Stomach (tissue), 9 donors: ENCODE results near the gene DNAJC5G. TPM values are rescaled to one million over a fixed set of nuclear protein-coding genes. Genes with fewer than 3 reads are reported as not detected.
A peak's percentile ranks its signal among the peaks of the same experiment; 100 is the strongest.

ENCODE experiments used
- DNase-seq, 2 donors: peaks; one replicate each; pipeline versions ENCODE4 v3.0.0 to v3.0.0-alpha.2; 2013 to 2019
- H3K27ac ChIP-seq, 5 donors: fragments of 200-600 bp in 4 of 5; sonication (generic) in 4 of 5; one replicate each; pipeline ENCODE4 v1.5.1; 2013 to 2019; ENCODE audit warnings: mild to moderate bottlenecking in 1 of 5, moderate library complexity in 1 of 5
- H3K27me3 ChIP-seq, 3 donors: fragments of 200-600 bp; sonication (generic); one replicate each; pipeline ENCODE4 v1.5.1; 2017 to 2019; ENCODE audit warnings: mixed run types in 1 of 3
- H3K36me3 ChIP-seq, 4 donors: fragments of 200-600 bp; sonication (generic); 1 replicate in 3 of 4; 2 replicates in 1 of 4; pipeline ENCODE4 v1.5.1; 2016 to 2019
- H3K4me1 ChIP-seq, 4 donors: fragments of 200-600 bp; sonication (generic); one replicate each; pipeline ENCODE4 v1.5.1; 2016 to 2019
- H3K4me3 ChIP-seq, 4 donors: fragments of 200-600 bp; sonication (generic) in 3 of 4; one replicate each; pipeline ENCODE4 v1.5.1; 2016 to 2019; ENCODE audit warnings: mild to moderate bottlenecking in 1 of 4
- H3K9me3 ChIP-seq, 4 donors: fragments of 200-600 bp; sonication (generic); one replicate each; pipeline ENCODE4 v1.5.1; 2016 to 2019
- EP300 ChIP-seq: sonication (generic); formaldehyde crosslinking; IDR thresholded peaks from one replicate; pipeline ENCODE4 v1.6.1; 2017; ENCODE audit warnings: antibody characterized with exemption
- POLR2A ChIP-seq, 4 donors: fragments of 450-650 bp; IDR thresholded peaks; one replicate each; pipeline ENCODE4 v1.6.1; 2016; ENCODE audit warnings: antibody characterized with exemption in 4 of 4, control low read depth in 2 of 4, mild to moderate bottlenecking in 1 of 4, moderate library complexity in 1 of 4
- POLR2AphosphoS5 ChIP-seq, 3 donors: sonication (generic); formaldehyde crosslinking; IDR thresholded peaks; one replicate each; pipeline ENCODE4 v1.6.1; 2016; ENCODE audit warnings: antibody characterized with exemption in 3 of 3
- WGBS, 5 donors: extraction: QIAGEN DNeasy Blood & Tissue Kit in 3 of 5; methylation state at CpG; one replicate each; pipeline versions ENCODE4 v1.1.5 to v1.1.7; 2013 to 2018; 5-methylcytosine and 5-hydroxymethylcytosine counted together
- intact Hi-C: fragments of 100-400 bp; cut with DNase I; formaldehyde crosslinking; loops from one replicate; pipeline ENCODE4 v1.15.1; 2023; ENCODE audit warnings: low total_unique reads
- polyA plus RNA-seq, 3 donors: library from polyadenylated mRNA; stranded (reverse); fragments of 200-250 nt; gene quantifications; one replicate each; pipeline ENCODE4 v1.2.3, GENCODE V29; 2013
- total RNA-seq, 5 donors: library from RNA; depleted of rRNA; stranded (reverse); fragments of >200 nt; gene quantifications; one replicate each; pipeline versions ENCODE4 v1.1.0 to v1.2.3, GENCODE V29; 2014 to 2016
- TF ChIP-seq, protein P1 (sequence below), 7 experiments: fragments of 450-650 bp in 4 of 7; fragments of 200-600 bp in 3 of 7; sonication (generic) in 3 of 7; IDR thresholded peaks; one replicate each; pipeline ENCODE4 v1.5.1; 2016 to 2019; ENCODE audit warnings: antibody characterized with exemption in 7 of 7, control low read depth in 2 of 7, mild to moderate bottlenecking in 1 of 7
- donor health status: healthy with polysubstance abuse.
- donor health status: Bipolar disorder and iron deficiency.
- donor health status: healthy.

Gene DNAJC5G
- total and polyA plus RNA-seq, 8 donors, result not detected

DNA sequence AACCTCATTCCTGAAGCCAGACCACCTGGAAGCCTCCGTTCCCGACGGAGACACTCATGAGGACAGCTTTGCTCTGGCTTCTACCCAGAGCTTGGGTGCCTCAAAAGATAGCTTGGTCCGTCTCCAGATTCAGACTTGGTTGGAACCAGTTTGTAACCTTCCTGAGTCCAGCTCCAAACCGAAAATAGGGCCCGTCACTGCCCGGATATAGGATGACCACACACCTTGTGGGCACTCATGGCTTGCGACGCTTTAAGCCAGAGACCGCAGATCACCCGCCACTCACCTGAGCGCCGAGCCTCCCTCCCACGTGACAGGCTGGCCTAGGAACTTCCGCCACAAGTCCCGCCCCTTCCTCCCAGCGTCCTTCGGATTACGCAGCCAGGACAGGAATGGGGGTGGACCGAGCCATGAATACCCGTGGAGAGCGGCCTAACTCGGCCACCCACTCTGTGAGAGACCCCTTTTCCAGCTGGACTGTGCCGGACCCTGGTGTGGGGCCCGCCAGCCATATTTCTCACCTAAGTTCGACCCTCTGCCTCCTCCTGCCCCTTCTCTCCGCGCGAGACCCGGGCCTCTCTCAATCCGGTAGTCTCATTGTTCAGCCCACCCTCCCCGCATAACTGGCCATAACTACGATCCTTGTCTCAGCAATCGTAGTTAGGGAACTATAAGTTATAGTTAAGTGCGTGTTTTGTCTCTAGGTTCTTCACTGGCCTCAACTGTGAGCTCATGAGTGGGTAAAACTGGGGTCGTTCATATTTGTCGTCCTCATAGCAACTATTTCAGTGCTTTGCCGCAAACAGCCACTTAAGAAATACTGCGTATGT lies 47.7 kb downstream of the DNAJC5G start, which contains the start of gene MPV17:
Gene MPV17, minus strand, starts transcription at position 332 of the 830 bp plus-strand sequence. CDS start 580 bp downstream, outside the sequence.
- intact Hi-C loops, result no loop called here
- WGBS, 5 donors, result 0 to 2% (median 1%) methylated on average over 38 to 39 of the region's 39 CpGs
- H3K27ac ChIP-seq, result peak within 1 kb of the TSS; percentile 95 to 99 (median 96)

GRCh38 chr2:27323596-27324285 lies 48.5 kb downstream of the DNAJC5G start:
- DNase-seq, result peak in 1 of 2 donors; percentile 57
- WGBS, 5 donors, result 9 to 16% (median 10%) methylated on average over 5 of the region's 5 CpGs
- Histone ChIP-seq H3K4me1 (peaks cover 12 to 31% (median 28%) of the 10 kb centered on the region in 4 donors), H3K36me3 (peaks cover 23 to 35% (median 31%) of the 10 kb centered on the region in 4 donors), H3K27ac (peak overlapping the region; percentile 95 to 99 (median 96)), H3K9me3 (no peaks in the 10 kb centered on the region), H3K27me3 (no peaks in the 10 kb centered on the region), H3K4me3 (peak overlapping the region; percentile 74 to 82 (median 76))
- TF ChIP-seq EP300, result no peak
- TF ChIP-seq, protein P1, sequence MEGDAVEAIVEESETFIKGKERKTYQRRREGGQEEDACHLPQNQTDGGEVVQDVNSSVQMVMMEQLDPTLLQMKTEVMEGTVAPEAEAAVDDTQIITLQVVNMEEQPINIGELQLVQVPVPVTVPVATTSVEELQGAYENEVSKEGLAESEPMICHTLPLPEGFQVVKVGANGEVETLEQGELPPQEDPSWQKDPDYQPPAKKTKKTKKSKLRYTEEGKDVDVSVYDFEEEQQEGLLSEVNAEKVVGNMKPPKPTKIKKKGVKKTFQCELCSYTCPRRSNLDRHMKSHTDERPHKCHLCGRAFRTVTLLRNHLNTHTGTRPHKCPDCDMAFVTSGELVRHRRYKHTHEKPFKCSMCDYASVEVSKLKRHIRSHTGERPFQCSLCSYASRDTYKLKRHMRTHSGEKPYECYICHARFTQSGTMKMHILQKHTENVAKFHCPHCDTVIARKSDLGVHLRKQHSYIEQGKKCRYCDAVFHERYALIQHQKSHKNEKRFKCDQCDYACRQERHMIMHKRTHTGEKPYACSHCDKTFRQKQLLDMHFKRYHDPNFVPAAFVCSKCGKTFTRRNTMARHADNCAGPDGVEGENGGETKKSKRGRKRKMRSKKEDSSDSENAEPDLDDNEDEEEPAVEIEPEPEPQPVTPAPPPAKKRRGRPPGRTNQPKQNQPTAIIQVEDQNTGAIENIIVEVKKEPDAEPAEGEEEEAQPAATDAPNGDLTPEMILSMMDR (IDR thresholded peaks at IDR 0.05), result no peak
- TF ChIP-seq POLR2AphosphoS5 (IDR thresholded peaks at IDR 0.05), result no peak
- TF ChIP-seq POLR2A (IDR thresholded peaks at IDR 0.05), result peak in 1 of 4 donors; percentile 5
- intact Hi-C loops, result no loop called here

More for the DNA sequence above, 47.7 kb downstream of the DNAJC5G start, which contains the start of gene MPV17:
- Histone ChIP-seq H3K4me3 (peak within 1 kb of the TSS; percentile 74 to 82 (median 76)), H3K9me3 (no peaks in the 10 kb centered on the region), H3K4me1 (peaks cover 12 to 31% (median 28%) of the 10 kb centered on the region in 4 donors), H3K27me3 (no peaks in the 10 kb centered on the region), H3K36me3 (peaks cover 15 to 33% (median 26%) of the 10 kb centered on the region in 4 donors)
- TF ChIP-seq, protein P1 (IDR thresholded peaks at IDR 0.05), result no peak
- TF ChIP-seq POLR2AphosphoS5 (IDR thresholded peaks at IDR 0.05) (peak; percentile 90 to 98 (median 92)), POLR2A (IDR thresholded peaks at IDR 0.05) (peak in 1 of 4 donors; percentile 78), EP300 (no peak)
- DNase-seq, result peak; percentile 93 to 98

DNA sequence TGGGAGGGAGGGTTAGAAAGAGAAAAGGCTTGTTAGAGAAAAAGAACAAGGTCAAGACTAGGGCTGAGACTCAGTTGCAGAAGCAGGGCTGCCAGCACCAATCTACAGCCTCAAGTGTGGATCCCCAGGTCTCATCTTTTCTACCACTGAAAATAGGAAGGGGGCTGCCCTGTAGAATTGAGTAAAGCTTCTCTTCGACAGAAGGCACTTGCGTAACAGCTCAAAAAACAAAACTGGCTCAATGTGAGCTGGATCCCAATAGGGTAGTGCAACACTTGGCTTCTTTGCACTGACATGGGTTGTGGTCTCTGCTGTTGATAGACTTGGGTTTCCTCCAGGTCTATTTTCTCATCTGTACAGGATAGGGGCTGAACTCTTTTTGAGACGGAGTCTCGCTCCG lies 49.5 kb downstream of the DNAJC5G start:
- no peaks in the 10 kb centered on the region for H3K27me3 ChIP-seq
- no peak overlapping the region for H3K27ac ChIP-seq
- peaks cover 12 to 31% (median 28%) of the 10 kb centered on the region in 4 donors for H3K4me1 ChIP-seq
- intact Hi-C loops, result no loop called here
- peaks cover 29 to 45% (median 41%) of the 10 kb centered on the region in 4 donors for H3K36me3 ChIP-seq
- WGBS, 5 donors, result 87 to 96% (median 93%) methylated on average over 5 of the region's 5 CpGs
- no peak for TF ChIP-seq POLR2AphosphoS5 (IDR thresholded peaks at IDR 0.05)
- H3K9me3 ChIP-seq, result no peaks in the 10 kb centered on the region
- H3K4me3 ChIP-seq, result no peak overlapping the region
- DNase-seq, result no peak

Other genes starting within 250 kb of the DNAJC5G start
- 100 to 1,000 TPM in 2 of 5 donors, 10 to 100 TPM in 3; 30.1 to 206 (median 89.5) TPM for gene TMEM214, start 242.5 kb upstream of the DNAJC5G start, total RNA-seq
- gene TMEM214, start 242.5 kb upstream of the DNAJC5G start, polyA plus RNA-seq, result 10 to 100 TPM; 17.1 to 35.1 (median 28.1) TPM
- 10 to 100 TPM in 3 of 5 donors, 1 to 10 TPM in 2; 7.8 to 29.0 (median 11.6) TPM for gene AGBL5, start 223.8 kb upstream of the DNAJC5G start, total RNA-seq
- gene AGBL5, start 223.8 kb upstream of the DNAJC5G start, polyA plus RNA-seq, result 10 to 100 TPM; 11.5 to 16.6 (median 13.6) TPM
- gene OST4, start 203.8 kb upstream of the DNAJC5G start, total RNA-seq, result 100 to 1,000 TPM in 4 of 5 donors, 10 to 100 TPM in 1; 16.8 to 281 (median 134) TPM
- 100 to 1,000 TPM; 421 to 610 (median 506) TPM for gene OST4, start 203.8 kb upstream of the DNAJC5G start, polyA plus RNA-seq
- gene EMILIN1, start 196.8 kb upstream of the DNAJC5G start, total RNA-seq, result 100 to 1,000 TPM in 2 of 5 donors, 10 to 100 TPM in 3; 17.5 to 208 (median 89.2) TPM
- gene EMILIN1, start 196.8 kb upstream of the DNAJC5G start, polyA plus RNA-seq, result 10 to 100 TPM; 19.6 to 53.1 (median 31.1) TPM
- gene KHK, start 188.7 kb upstream of the DNAJC5G start, total RNA-seq, result 10 to 100 TPM in 1 of 5 donors, 1 to 10 TPM in 3, not detected in 1; 1.3 to 18.2 (median 3.0) TPM
- gene KHK, start 188.7 kb upstream of the DNAJC5G start, polyA plus RNA-seq, result 1 to 10 TPM; 3.5 to 5.9 (median 4.2) TPM
- 1 to 10 TPM in 3 of 5 donors, not detected in 2; 1.4 to 4.1 (median 2.6) TPM for gene CGREF1, start 156.3 kb upstream of the DNAJC5G start, total RNA-seq
- gene CGREF1, start 156.3 kb upstream of the DNAJC5G start, polyA plus RNA-seq, result 1 to 10 TPM; 2.3 to 3.2 (median 2.4) TPM
- not detected for gene ABHD1, start 151.6 kb upstream of the DNAJC5G start, total RNA-seq
- gene ABHD1, start 151.6 kb upstream of the DNAJC5G start, polyA plus RNA-seq, result under 1 TPM in 2 of 3 donors, not detected in 1; 0.23 to 0.75 TPM
- gene PREB, start 140.8 kb upstream of the DNAJC5G start, total RNA-seq, result 100 to 1,000 TPM in 1 of 5 donors, 10 to 100 TPM in 4; 14.2 to 107 (median 29.4) TPM
- gene PREB, start 140.8 kb upstream of the DNAJC5G start, polyA plus RNA-seq, result 10 to 100 TPM; 37.3 to 48.4 (median 44.6) TPM
- not detected for gene PRR30, start 136.0 kb upstream of the DNAJC5G start, total RNA-seq
- not detected for gene PRR30, start 136.0 kb upstream of the DNAJC5G start, polyA plus RNA-seq
- gene TCF23, start 126.4 kb upstream of the DNAJC5G start, total RNA-seq, result not detected
- under 1 TPM in 1 of 3 donors, not detected in 2; 0.03 TPM for gene TCF23, start 126.4 kb upstream of the DNAJC5G start, polyA plus RNA-seq
- 100 to 1,000 TPM in 3 of 5 donors, 10 to 100 TPM in 2; 67.4 to 532 (median 131) TPM for gene ATRAID, start 63.4 kb upstream of the DNAJC5G start, total RNA-seq
- gene ATRAID, start 63.4 kb upstream of the DNAJC5G start, polyA plus RNA-seq, result 100 to 1,000 TPM in 2 of 3 donors, 10 to 100 TPM in 1; 86.6 to 140 (median 111) TPM
- 10 to 100 TPM; 19.3 to 71.0 (median 24.9) TPM for gene SLC5A6, start 63.2 kb upstream of the DNAJC5G start, total RNA-seq
- 10 to 100 TPM in 1 of 3 donors, 1 to 10 TPM in 2; 5.7 to 15.0 (median 6.0) TPM for gene SLC5A6, start 63.2 kb upstream of the DNAJC5G start, polyA plus RNA-seq
- 100 to 1,000 TPM in 2 of 5 donors, 10 to 100 TPM in 3; 12.2 to 130 (median 78.2) TPM for gene CAD, start 58.1 kb upstream of the DNAJC5G start, total RNA-seq
- 10 to 100 TPM in 1 of 3 donors, 1 to 10 TPM in 2; 4.4 to 16.5 (median 6.5) TPM for gene CAD, start 58.1 kb upstream of the DNAJC5G start, polyA plus RNA-seq
- not detected for gene SLC30A3, start 12.4 kb upstream of the DNAJC5G start, total RNA-seq
- gene SLC30A3, start 12.4 kb upstream of the DNAJC5G start, polyA plus RNA-seq, result not detected
- under 1 TPM in 1 of 5 donors, not detected in 4; 0.87 TPM for gene TRIM54, start 7.0 kb downstream of the DNAJC5G start, total RNA-seq
- gene TRIM54, start 7.0 kb downstream of the DNAJC5G start, polyA plus RNA-seq, result under 1 TPM; 0.13 to 0.61 (median 0.25) TPM
- 1 to 10 TPM in 1 of 5 donors, not detected in 4; 6.7 TPM for gene UCN, start 33.0 kb downstream of the DNAJC5G start, total RNA-seq
- 1 to 10 TPM in 2 of 3 donors, not detected in 1; 3.5 to 4.1 TPM for gene UCN, start 33.0 kb downstream of the DNAJC5G start, polyA plus RNA-seq
- gene MPV17, start 47.7 kb downstream of the DNAJC5G start, total RNA-seq, result 10 to 100 TPM in 4 of 5 donors, 1 to 10 TPM in 1; 8.7 to 98.0 (median 58.9) TPM
- 10 to 100 TPM; 41.7 to 84.0 (median 58.2) TPM for gene MPV17, start 47.7 kb downstream of the DNAJC5G start, polyA plus RNA-seq
- gene GTF3C2, start 81.3 kb downstream of the DNAJC5G start, total RNA-seq, result 100 to 1,000 TPM in 1 of 5 donors, 10 to 100 TPM in 4; 25.7 to 125 (median 62.6) TPM
- 10 to 100 TPM; 18.8 to 37.1 (median 28.3) TPM for gene GTF3C2, start 81.3 kb downstream of the DNAJC5G start, polyA plus RNA-seq
- 10 to 100 TPM; 16.2 to 42.2 (median 27.2) TPM for gene EIF2B4, start 94.9 kb downstream of the DNAJC5G start, total RNA-seq
- 10 to 100 TPM; 42.0 to 63.9 (median 51.1) TPM for gene EIF2B4, start 94.9 kb downstream of the DNAJC5G start, polyA plus RNA-seq
- 10 to 100 TPM; 28.6 to 70.4 (median 67.2) TPM for gene SNX17, start 95.2 kb downstream of the DNAJC5G start, total RNA-seq
- 10 to 100 TPM; 58.3 to 70.2 (median 68.9) TPM for gene SNX17, start 95.2 kb downstream of the DNAJC5G start, polyA plus RNA-seq
- 10 to 100 TPM; 10.3 to 58.9 (median 19.1) TPM for gene ZNF513, start 105.3 kb downstream of the DNAJC5G start, total RNA-seq
- gene ZNF513, start 105.3 kb downstream of the DNAJC5G start, polyA plus RNA-seq, result 10 to 100 TPM; 12.4 to 23.6 (median 15.4) TPM
- gene PPM1G, start 134.2 kb downstream of the DNAJC5G start, total RNA-seq, result 10 to 100 TPM; 10.5 to 44.6 (median 42.9) TPM
- 10 to 100 TPM; 40.0 to 49.8 (median 47.2) TPM for gene PPM1G, start 134.2 kb downstream of the DNAJC5G start, polyA plus RNA-seq
- 10 to 100 TPM; 12.5 to 69.8 (median 48.4) TPM for gene NRBP1, start 153.2 kb downstream of the DNAJC5G start, total RNA-seq
- 10 to 100 TPM; 46.7 to 57.3 (median 51.4) TPM for gene NRBP1, start 153.2 kb downstream of the DNAJC5G start, polyA plus RNA-seq
- gene KRTCAP3, start 166.9 kb downstream of the DNAJC5G start, total RNA-seq, result 100 to 1,000 TPM in 1 of 5 donors, 10 to 100 TPM in 3, not detected in 1; 16.5 to 140 (median 53.6) TPM
- 10 to 100 TPM; 31.2 to 65.2 (median 62.2) TPM for gene KRTCAP3, start 166.9 kb downstream of the DNAJC5G start, polyA plus RNA-seq
- gene IFT172, start 214.3 kb downstream of the DNAJC5G start, total RNA-seq, result 10 to 100 TPM in 4 of 5 donors, 1 to 10 TPM in 1; 7.4 to 88.1 (median 14.0) TPM
- 10 to 100 TPM; 34.7 to 66.4 (median 43.9) TPM for gene IFT172, start 214.3 kb downstream of the DNAJC5G start, polyA plus RNA-seq
- 10 to 100 TPM in 2 of 5 donors, 1 to 10 TPM in 2, under 1 TPM in 1; 0.89 to 23.3 (median 5.0) TPM for gene FNDC4, start 219.8 kb downstream of the DNAJC5G start, total RNA-seq
- 10 to 100 TPM in 2 of 3 donors, 1 to 10 TPM in 1; 4.5 to 15.1 (median 10.1) TPM for gene FNDC4, start 219.8 kb downstream of the DNAJC5G start, polyA plus RNA-seq
- gene GCKR, start 221.4 kb downstream of the DNAJC5G start, total RNA-seq, result 10 to 100 TPM in 4 of 5 donors, not detected in 1; 13.4 to 45.5 (median 33.3) TPM
- gene GCKR, start 221.4 kb downstream of the DNAJC5G start, polyA plus RNA-seq, result 10 to 100 TPM in 1 of 3 donors, 1 to 10 TPM in 2; 1.2 to 13.3 (median 2.1) TPM